HL-60 (cell line): ENCODE measurements around the gene PCDHGA1.

Source experiments
- DNase-seq, 2 experiments: peaks; one replicate each; pipeline ENCODE4 v3.0.0-alpha.2; 2010 to 2020; ENCODE audit warnings: low read depth in 1 of 2, low spot score in 1 of 2
- H3K27ac ChIP-seq: fragments of 250-450 bp; sonication (Bioruptor Pico); replicated peaks from 2 replicates; pipeline ENCODE4 v1.5.1; 2020; ENCODE audit warnings: mild to moderate bottlenecking, moderate library complexity
- H3K27me3 ChIP-seq: fragments of 250-450 bp; sonication (Bioruptor Pico); 2 replicates; pipeline ENCODE4 v1.5.1; 2021; ENCODE audit warnings: mild to moderate bottlenecking, moderate library complexity; ENCODE audit not compliant: insufficient read depth, poor library complexity, severe bottlenecking
- H3K4me3 ChIP-seq: replicated peaks from 2 replicates; pipeline ENCODE4 v1.5.1; 2011; ENCODE audit warnings: mild to moderate bottlenecking, control low read depth, low read length; ENCODE audit not compliant: insufficient read depth
- GABPA ChIP-seq: IDR thresholded peaks from 2 replicates; pipeline ENCODE4 v1.6.1; 2012; ENCODE audit warnings: low read depth
- POLR2AphosphoS5 ChIP-seq: IDR thresholded peaks from 2 replicates; pipeline ENCODE4 v1.6.1; 2012; ENCODE audit warnings: low read depth
- SPI1 ChIP-seq: IDR thresholded peaks from 2 replicates; pipeline ENCODE4 v1.6.1; 2012; ENCODE audit warnings: low read depth, mild to moderate bottlenecking, borderline replicate concordance
- TF ChIP-seq, protein P1 (sequence below): IDR thresholded peaks from one replicate; pipeline ENCODE4 v1.5.1; 2011; ENCODE audit warnings: low read length, control low read depth, inconsistent platforms; ENCODE audit not compliant: insufficient read depth
- TF ChIP-seq, protein P2 (sequence below): IDR thresholded peaks from 2 replicates; pipeline ENCODE4 v1.6.1; 2012; ENCODE audit warnings: low read depth; ENCODE audit not compliant: insufficient replicate concordance

PCDHGA1 gene

DNA sequence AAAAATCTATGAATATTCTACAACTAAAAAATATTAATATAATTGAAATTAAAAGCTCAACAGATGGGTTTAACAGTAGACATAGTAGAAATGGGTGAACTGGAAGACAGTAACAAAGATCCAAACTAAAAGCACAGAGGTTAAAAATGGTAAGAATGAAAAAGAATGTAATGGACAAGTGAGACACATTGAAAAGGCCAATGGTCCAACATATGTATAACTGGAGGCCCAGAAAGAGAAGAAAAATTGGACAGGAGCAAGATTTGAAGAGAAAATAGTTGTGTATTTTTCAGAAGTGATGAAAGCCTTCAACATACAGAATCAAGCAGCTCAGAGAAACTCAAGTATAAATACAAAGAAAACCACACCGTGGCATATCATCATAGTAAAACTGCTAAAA lies 217.2 kb downstream of the PCDHGA1 start:
- TF ChIP-seq, protein P1, sequence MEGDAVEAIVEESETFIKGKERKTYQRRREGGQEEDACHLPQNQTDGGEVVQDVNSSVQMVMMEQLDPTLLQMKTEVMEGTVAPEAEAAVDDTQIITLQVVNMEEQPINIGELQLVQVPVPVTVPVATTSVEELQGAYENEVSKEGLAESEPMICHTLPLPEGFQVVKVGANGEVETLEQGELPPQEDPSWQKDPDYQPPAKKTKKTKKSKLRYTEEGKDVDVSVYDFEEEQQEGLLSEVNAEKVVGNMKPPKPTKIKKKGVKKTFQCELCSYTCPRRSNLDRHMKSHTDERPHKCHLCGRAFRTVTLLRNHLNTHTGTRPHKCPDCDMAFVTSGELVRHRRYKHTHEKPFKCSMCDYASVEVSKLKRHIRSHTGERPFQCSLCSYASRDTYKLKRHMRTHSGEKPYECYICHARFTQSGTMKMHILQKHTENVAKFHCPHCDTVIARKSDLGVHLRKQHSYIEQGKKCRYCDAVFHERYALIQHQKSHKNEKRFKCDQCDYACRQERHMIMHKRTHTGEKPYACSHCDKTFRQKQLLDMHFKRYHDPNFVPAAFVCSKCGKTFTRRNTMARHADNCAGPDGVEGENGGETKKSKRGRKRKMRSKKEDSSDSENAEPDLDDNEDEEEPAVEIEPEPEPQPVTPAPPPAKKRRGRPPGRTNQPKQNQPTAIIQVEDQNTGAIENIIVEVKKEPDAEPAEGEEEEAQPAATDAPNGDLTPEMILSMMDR, result no peak
- TF ChIP-seq POLR2AphosphoS5, result no peak
- TF ChIP-seq, protein P2, sequence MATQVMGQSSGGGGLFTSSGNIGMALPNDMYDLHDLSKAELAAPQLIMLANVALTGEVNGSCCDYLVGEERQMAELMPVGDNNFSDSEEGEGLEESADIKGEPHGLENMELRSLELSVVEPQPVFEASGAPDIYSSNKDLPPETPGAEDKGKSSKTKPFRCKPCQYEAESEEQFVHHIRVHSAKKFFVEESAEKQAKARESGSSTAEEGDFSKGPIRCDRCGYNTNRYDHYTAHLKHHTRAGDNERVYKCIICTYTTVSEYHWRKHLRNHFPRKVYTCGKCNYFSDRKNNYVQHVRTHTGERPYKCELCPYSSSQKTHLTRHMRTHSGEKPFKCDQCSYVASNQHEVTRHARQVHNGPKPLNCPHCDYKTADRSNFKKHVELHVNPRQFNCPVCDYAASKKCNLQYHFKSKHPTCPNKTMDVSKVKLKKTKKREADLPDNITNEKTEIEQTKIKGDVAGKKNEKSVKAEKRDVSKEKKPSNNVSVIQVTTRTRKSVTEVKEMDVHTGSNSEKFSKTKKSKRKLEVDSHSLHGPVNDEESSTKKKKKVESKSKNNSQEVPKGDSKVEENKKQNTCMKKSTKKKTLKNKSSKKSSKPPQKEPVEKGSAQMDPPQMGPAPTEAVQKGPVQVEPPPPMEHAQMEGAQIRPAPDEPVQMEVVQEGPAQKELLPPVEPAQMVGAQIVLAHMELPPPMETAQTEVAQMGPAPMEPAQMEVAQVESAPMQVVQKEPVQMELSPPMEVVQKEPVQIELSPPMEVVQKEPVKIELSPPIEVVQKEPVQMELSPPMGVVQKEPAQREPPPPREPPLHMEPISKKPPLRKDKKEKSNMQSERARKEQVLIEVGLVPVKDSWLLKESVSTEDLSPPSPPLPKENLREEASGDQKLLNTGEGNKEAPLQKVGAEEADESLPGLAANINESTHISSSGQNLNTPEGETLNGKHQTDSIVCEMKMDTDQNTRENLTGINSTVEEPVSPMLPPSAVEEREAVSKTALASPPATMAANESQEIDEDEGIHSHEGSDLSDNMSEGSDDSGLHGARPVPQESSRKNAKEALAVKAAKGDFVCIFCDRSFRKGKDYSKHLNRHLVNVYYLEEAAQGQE, result no peak
- no peak overlapping the region for H3K27ac ChIP-seq
- no peaks in the 10 kb centered on the region for H3K27me3 ChIP-seq
- DNase-seq, result peak in 1 of 2 experiments; percentile 17
- H3K4me3 ChIP-seq, result no peak overlapping the region

DNA sequence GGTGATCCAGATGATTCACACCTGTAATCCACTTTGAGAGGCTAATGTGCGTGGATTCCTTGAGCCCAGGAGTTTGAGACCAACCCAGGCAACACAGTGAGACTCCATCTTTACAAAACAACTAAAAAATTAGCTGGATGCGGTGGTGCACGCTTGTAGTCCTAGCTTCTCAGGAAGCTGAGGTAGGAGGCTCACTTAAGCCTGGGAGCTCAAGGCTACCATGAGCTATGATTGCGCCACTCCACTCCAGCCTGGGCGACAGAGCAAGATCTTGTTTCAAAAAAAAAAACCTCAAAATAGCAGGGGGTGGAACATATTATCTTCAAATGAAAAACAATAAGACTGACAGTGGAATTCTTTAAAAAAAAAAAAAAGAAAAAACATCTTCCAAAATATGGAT lies 217.6 kb downstream of the PCDHGA1 start:
- H3K4me3 ChIP-seq, result no peak overlapping the region
- no peaks in the 10 kb centered on the region for H3K27me3 ChIP-seq
- no peak overlapping the region for H3K27ac ChIP-seq
- DNase-seq, result no peak
- TF ChIP-seq SPI1 (no peak), GABPA (no peak), POLR2AphosphoS5 (no peak)
- TF ChIP-seq, protein P1, result no peak
- TF ChIP-seq, protein P2, result no peak

DNA sequence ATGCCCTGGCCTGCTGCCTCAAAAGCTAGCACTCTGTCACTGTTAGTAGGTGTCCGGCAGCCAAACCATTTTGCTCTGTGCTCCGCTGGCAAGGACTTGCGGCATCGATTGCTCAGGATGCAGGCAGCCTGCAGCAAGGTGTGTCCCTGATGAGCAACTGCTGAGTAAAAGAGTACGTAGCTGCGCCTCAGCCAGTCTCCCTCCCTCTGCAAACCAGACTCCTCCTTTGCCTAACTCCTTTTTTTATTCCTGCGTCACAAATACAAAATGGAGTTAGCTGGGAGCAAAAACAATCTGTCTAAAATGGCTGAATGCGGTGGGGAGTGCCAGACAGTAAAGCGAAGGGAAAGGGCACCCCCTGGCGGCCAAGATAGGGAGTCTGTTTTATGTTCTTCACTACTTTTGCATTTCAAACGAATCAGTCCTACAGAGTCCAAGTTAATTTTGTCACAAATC lies 227.4 kb downstream of the PCDHGA1 start:
- TF ChIP-seq, protein P1, result peak; percentile 52
- TF ChIP-seq, protein P2, result no peak
- no peak for TF ChIP-seq GABPA
- TF ChIP-seq POLR2AphosphoS5, result no peak; the same call in 1 of the 2 replicates
- peak; percentile 41 to 71 for DNase-seq
- Histone ChIP-seq H3K4me3 (no peak overlapping the region), H3K27me3 (no peaks in the 10 kb centered on the region), H3K27ac (peak overlapping the region; percentile 44)
